Natural killer cell (primary cell): Measurements from ENCODE around the gene TGM6. TPM values are rescaled to one million over a fixed set of nuclear protein-coding genes. Genes with fewer than 3 reads are reported as not detected.

Source experiments
- ATAC-seq, 3 donors: fragments of 150-1000 bp in 2 of 3; fragments of 200-7000 bp in 1 of 3; cut with Tn5 transposase; 1 replicate in 1 of 3; 2 replicates in 2 of 3; pipeline ENCODE4 v1.10.0; 2021; ENCODE audit warnings: mild to moderate bottlenecking in 2 of 3, moderate library complexity in 2 of 3
- DNase-seq, 2 donors: peaks; one replicate each; pipeline versions ENCODE4 v3.0.0 to v3.0.0-alpha.2; 2013 to 2021; ENCODE audit warnings: mixed read lengths in 1 of 2
- H3K27ac ChIP-seq: one replicate; pipeline ENCODE4 v1.5.1; 2013; ENCODE audit warnings: mild to moderate bottlenecking, low read length
- H3K27me3 ChIP-seq: one replicate; pipeline ENCODE4 v1.6.1; 2013; ENCODE audit warnings: low read length; ENCODE audit not compliant: control insufficient read depth, insufficient read depth
- H3K36me3 ChIP-seq: one replicate; pipeline ENCODE4 v1.6.1; 2013; ENCODE audit warnings: low read length; ENCODE audit not compliant: control insufficient read depth, insufficient read depth
- H3K4me1 ChIP-seq: one replicate; pipeline ENCODE4 v1.6.1; 2013; ENCODE audit warnings: low read length; ENCODE audit not compliant: control insufficient read depth, insufficient read depth
- H3K4me3 ChIP-seq: one replicate; pipeline ENCODE4 v1.5.1; 2013; ENCODE audit warnings: low read length
- H3K9me3 ChIP-seq: one replicate; pipeline ENCODE4 v1.6.1; 2013; ENCODE audit warnings: low read length; ENCODE audit not compliant: control insufficient read depth, insufficient read depth
- H3K27ac Mint-ChIP-seq, 2 donors: one replicate each; pipeline ENCODE4 v1.8.0; 2022; ENCODE audit warnings: mild to moderate bottlenecking in 2 of 2, mixed read lengths in 2 of 2, moderate library complexity in 1 of 2
- H3K27me3 Mint-ChIP-seq, 2 donors: one replicate each; pipeline ENCODE4 v1.8.0; 2022; ENCODE audit warnings: low read depth in 2 of 2, mixed read lengths in 2 of 2
- H3K36me3 Mint-ChIP-seq: one replicate; pipeline ENCODE4 v1.8.0; 2022; ENCODE audit warnings: mixed read lengths
- H3K4me1 Mint-ChIP-seq, 2 donors: one replicate each; pipeline ENCODE4 v1.8.0; 2022; ENCODE audit warnings: mixed read lengths in 2 of 2
- H3K4me3 Mint-ChIP-seq: one replicate; pipeline ENCODE4 v1.8.0; 2022; ENCODE audit warnings: mild to moderate bottlenecking, moderate library complexity, mixed read lengths
- H3K9me3 Mint-ChIP-seq, 2 donors: one replicate each; pipeline ENCODE4 v1.8.0; 2022; ENCODE audit warnings: mixed read lengths in 2 of 2
- WGBS: methylation state at CpG from one replicate; pipeline ENCODE4 v1.1.7; 2013; ENCODE audit warnings: missing lambda C conversion rate; ENCODE audit not compliant: insufficient coverage; 5-methylcytosine and 5-hydroxymethylcytosine counted together
- intact Hi-C: fragments of 100-400 bp; cut with micrococcal nuclease; formaldehyde crosslinking; loops from one replicate; pipeline ENCODE4 v1.14.2; 2022
- total RNA-seq, 4 donors: library from RNA; stranded (reverse); fragments of 120-200 nt in 1 of 4; gene quantifications; one replicate each; pipeline versions ENCODE4 v1.2.3 to v1.2.4, GENCODE V29; 2013 to 2022
- TF ChIP-seq, protein P1 (sequence below): fragments of 200-600 bp; IDR thresholded peaks from one replicate; pipeline ENCODE4 v1.8.0; 2022; ENCODE audit warnings: antibody characterized with exemption

Gene TGM6
- total RNA-seq, 3 donors from 2014 or later (not counting 1 experiment from before 2014, with no cell fraction given), result not detected

DNA sequence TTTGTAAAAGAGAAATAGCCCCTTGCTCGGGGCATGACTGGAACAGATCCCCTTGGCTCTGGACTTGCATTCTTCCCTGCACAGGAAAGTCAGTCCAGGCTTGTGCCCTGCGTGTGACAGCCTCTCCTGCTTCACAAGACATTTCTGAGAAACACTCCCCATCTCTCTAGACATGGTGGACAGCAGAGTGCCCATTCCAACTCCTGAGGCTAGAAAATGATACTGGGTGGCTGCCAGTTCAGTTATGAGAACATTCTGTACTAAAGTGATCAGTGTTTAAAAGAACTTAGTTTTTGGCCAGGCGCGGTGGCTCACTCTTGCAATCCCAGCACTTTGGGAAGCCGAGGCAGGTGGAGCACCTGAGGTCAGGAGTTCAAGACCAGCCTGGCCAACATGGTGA is 43.6 kb upstream of the TGM6 start:
- no peak overlapping the region for H3K4me3 Mint-ChIP-seq
- H3K4me1 ChIP-seq, result no peaks in the 10 kb centered on the region
- no peaks in the 10 kb centered on the region for H3K9me3 ChIP-seq
- H3K36me3 Mint-ChIP-seq, result no peaks in the 10 kb centered on the region
- intact Hi-C loops, result no loop called here
- peaks cover 0 to 13% of the 10 kb centered on the region in 2 donors for H3K27me3 Mint-ChIP-seq
- TF ChIP-seq, protein P1, sequence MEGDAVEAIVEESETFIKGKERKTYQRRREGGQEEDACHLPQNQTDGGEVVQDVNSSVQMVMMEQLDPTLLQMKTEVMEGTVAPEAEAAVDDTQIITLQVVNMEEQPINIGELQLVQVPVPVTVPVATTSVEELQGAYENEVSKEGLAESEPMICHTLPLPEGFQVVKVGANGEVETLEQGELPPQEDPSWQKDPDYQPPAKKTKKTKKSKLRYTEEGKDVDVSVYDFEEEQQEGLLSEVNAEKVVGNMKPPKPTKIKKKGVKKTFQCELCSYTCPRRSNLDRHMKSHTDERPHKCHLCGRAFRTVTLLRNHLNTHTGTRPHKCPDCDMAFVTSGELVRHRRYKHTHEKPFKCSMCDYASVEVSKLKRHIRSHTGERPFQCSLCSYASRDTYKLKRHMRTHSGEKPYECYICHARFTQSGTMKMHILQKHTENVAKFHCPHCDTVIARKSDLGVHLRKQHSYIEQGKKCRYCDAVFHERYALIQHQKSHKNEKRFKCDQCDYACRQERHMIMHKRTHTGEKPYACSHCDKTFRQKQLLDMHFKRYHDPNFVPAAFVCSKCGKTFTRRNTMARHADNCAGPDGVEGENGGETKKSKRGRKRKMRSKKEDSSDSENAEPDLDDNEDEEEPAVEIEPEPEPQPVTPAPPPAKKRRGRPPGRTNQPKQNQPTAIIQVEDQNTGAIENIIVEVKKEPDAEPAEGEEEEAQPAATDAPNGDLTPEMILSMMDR, result no peak
- H3K4me1 Mint-ChIP-seq, result no peaks in the 10 kb centered on the region
- WGBS, result 97% methylated on average over 5 of the region's 5 CpGs
- no peaks in the 10 kb centered on the region for H3K9me3 Mint-ChIP-seq
- ATAC-seq (no peak), DNase-seq (no peak)
- no peaks in the 10 kb centered on the region for H3K27me3 ChIP-seq
- no peak overlapping the region for H3K4me3 ChIP-seq
- no peak overlapping the region for H3K27ac Mint-ChIP-seq
- no peaks in the 10 kb centered on the region for H3K36me3 ChIP-seq
- H3K27ac ChIP-seq, result no peak overlapping the region

DNA sequence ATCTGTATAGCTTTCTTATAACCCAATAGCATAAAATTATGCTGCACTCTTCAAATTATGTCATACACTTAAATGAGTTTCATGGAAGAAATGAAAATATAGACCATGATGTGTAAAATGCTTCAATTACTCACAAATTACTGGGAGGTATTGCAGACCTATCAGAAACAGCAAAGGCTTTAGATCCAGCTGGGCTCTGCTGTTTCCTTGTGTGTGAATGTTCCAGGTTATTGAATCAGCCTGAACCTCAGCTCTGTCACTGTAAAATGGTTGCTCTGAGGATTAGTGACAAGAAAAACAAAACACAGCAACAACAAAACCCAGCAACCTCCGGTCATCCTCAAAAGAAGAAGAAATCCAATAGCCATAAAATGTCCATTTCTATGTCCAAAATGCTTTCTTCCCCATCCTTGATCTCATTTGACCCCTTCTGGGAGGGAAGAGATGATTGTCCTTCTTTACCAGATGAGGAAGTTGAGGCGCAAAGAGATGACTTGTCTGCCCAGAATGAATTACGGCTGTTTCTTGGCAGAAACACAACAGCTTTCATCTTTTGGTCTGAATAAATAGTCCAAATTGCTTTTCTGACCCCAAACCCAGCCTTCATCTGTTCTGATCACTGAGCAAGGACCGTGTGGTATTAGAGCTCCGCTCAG is 42.2 kb upstream of the TGM6 start:
- no peaks in the 10 kb centered on the region for H3K36me3 Mint-ChIP-seq
- H3K27ac Mint-ChIP-seq, result no peak overlapping the region
- no peak overlapping the region for H3K4me3 ChIP-seq

DNA sequence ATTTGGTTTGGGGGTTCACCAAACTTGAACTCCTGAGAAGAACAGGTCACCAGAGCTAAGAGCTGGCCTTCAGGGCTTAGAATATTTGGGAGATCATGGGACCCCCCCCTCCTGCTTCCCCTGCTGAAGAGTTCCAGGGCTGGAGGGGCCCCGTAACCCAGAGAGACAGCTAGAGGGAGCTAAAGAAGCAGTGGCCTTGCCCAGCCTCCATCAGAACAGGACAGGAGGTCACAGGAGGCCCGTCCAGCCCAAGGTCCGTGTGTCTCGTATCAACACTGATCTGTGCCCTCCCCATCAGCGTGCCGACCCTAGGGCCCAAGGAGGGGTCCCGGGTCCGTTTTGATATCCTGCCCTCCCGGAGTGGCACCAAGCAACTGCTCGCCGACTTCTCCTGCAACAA is 40.6 kb upstream of the TGM6 start:
- no peak overlapping the region for H3K27ac Mint-ChIP-seq
- Histone ChIP-seq H3K4me3 (no peak overlapping the region), H3K4me1 (no peaks in the 10 kb centered on the region), H3K27me3 (no peaks in the 10 kb centered on the region), H3K27ac (no peak overlapping the region), H3K36me3 (no peaks in the 10 kb centered on the region), H3K9me3 (no peaks in the 10 kb centered on the region)
- intact Hi-C loops, result no loop called here
- no peak overlapping the region for H3K4me3 Mint-ChIP-seq
- TF ChIP-seq, protein P1, result no peak
- H3K36me3 Mint-ChIP-seq, result no peaks in the 10 kb centered on the region
- ATAC-seq, result no peak
- H3K9me3 Mint-ChIP-seq, result no peaks in the 10 kb centered on the region
- H3K27me3 Mint-ChIP-seq, result peaks cover 0 to 12% of the 10 kb centered on the region in 2 donors
- no peak for DNase-seq
- WGBS, result 92% methylated on average over 11 of the region's 11 CpGs
- no peaks in the 10 kb centered on the region for H3K4me1 Mint-ChIP-seq

More for the DNA sequence above, 42.2 kb upstream of the TGM6 start:
- Histone ChIP-seq H3K27ac (no peak overlapping the region), H3K9me3 (no peaks in the 10 kb centered on the region), H3K4me1 (no peaks in the 10 kb centered on the region), H3K27me3 (no peaks in the 10 kb centered on the region), H3K36me3 (no peaks in the 10 kb centered on the region)
- ATAC-seq (no peak), DNase-seq (no peak)
- H3K4me1 Mint-ChIP-seq, result no peaks in the 10 kb centered on the region
- no peak overlapping the region for H3K4me3 Mint-ChIP-seq
- TF ChIP-seq, protein P1, result no peak
- 39% methylated on average over 4 of the region's 5 CpGs for WGBS
- H3K27me3 Mint-ChIP-seq, result peaks cover 0 to 14% of the 10 kb centered on the region in 2 donors
- H3K9me3 Mint-ChIP-seq, result no peaks in the 10 kb centered on the region
- intact Hi-C loops, result no loop called here

DNA sequence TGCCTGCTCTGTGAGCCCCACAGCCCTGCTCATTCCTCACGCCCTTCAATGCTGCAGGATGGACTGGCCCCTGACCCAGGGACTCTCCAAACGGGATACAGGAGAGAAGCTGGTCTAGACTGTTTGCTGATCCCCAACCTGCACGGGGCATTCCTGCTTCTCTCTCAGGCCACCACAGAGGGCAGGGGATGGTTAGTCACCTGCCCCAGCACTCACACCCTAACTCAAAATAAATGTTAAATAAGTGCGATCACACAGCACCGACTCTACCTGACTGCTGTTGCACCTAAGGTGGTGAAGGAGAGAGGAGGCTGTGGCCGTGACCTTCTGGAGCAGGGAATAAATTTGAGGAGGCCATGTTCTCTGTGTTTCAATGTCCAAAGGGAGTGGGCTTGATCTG is 39.9 kb upstream of the TGM6 start:
- Mint-ChIP-seq H3K4me1 (no peaks in the 10 kb centered on the region), H3K9me3 (no peaks in the 10 kb centered on the region), H3K27ac (no peak overlapping the region), H3K4me3 (no peak overlapping the region), H3K36me3 (no peaks in the 10 kb centered on the region), H3K27me3 (peaks cover 0 to 14% of the 10 kb centered on the region in 2 donors)
- Histone ChIP-seq H3K4me3 (no peak overlapping the region), H3K27me3 (no peaks in the 10 kb centered on the region), H3K4me1 (no peaks in the 10 kb centered on the region), H3K27ac (no peak overlapping the region), H3K36me3 (no peaks in the 10 kb centered on the region), H3K9me3 (no peaks in the 10 kb centered on the region)
- WGBS, result 88% methylated on average over 6 of the region's 6 CpGs
- no peak for ATAC-seq
- intact Hi-C loops, result no loop called here
- TF ChIP-seq, protein P1, result no peak
- no peak for DNase-seq
